H1 (cell line): ENCODE data around the gene MMP1. TPM values are rescaled to one million over a fixed set of nuclear protein-coding genes. Genes with fewer than 3 reads are reported as not detected.

ENCODE experiments used
- CTCF ChIA-PET: fragments of 300-600 bp; sonication (Branson Sonifier 250); formaldehyde crosslinking; loops from one replicate; lab custom pipeline; 2021; ENCODE audit not compliant: partially characterized antibody; lab: Charles Lee
- POLR2A ChIA-PET: fragments of 300-600 bp; sonication (Branson Sonifier 250); formaldehyde crosslinking; loops from one replicate; lab custom pipeline; 2021; ENCODE audit warnings: inconsistent platforms; ENCODE audit not compliant: partially characterized antibody; lab: Charles Lee
- DNase-seq, 2 experiments: peaks; one replicate each; pipeline versions ENCODE4 v3.0.0 to v3.0.0-alpha.2; 2010 to 2022; ENCODE audit warnings: low spot score in 2 of 2, low read depth in 1 of 2, mixed read lengths in 1 of 2
- FAIRE-seq: peaks from 2 replicates; lab custom pipeline; 2011; peaks lifted over from hg19 to GRCh38; lab: Jason Lieb, UNC
- H2AFZ ChIP-seq: 2 replicates; pipeline ENCODE4 v1.8.1; 2012; ENCODE audit warnings: low read length, inconsistent platforms
- H2AK5ac ChIP-seq: 2 replicates; pipeline ENCODE4 v1.6.1; 2013; ENCODE audit warnings: low read depth, low read length
- H2BK120ac ChIP-seq: replicated peaks from 2 replicates; pipeline ENCODE3; 2013; ENCODE audit warnings: low read depth, low read length, inconsistent platforms
- H2BK12ac ChIP-seq: 2 replicates; pipeline ENCODE4 v1.6.1; 2013; ENCODE audit warnings: low read depth, low read length
- H2BK15ac ChIP-seq: 2 replicates; pipeline ENCODE4 v1.6.1; 2013; ENCODE audit warnings: low read length
- H2BK20ac ChIP-seq: 2 replicates; pipeline ENCODE4 v1.6.1; 2013; ENCODE audit warnings: low read length
- H2BK5ac ChIP-seq: 2 replicates; pipeline ENCODE4 v1.6.1; 2013; ENCODE audit warnings: low read depth, low read length
- H3K14ac ChIP-seq: 2 replicates; pipeline ENCODE4 v1.6.1; 2013; ENCODE audit warnings: inconsistent platforms; ENCODE audit not compliant: insufficient read length
- H3K18ac ChIP-seq: 2 replicates; pipeline ENCODE4 v1.6.1; 2013; ENCODE audit warnings: low read length; ENCODE audit errors: extremely low read depth
- H3K23ac ChIP-seq: 2 replicates; pipeline ENCODE4 v1.6.1; 2013; ENCODE audit warnings: inconsistent platforms; ENCODE audit not compliant: insufficient read length
- H3K23me2 ChIP-seq: 2 replicates; pipeline ENCODE4 v1.6.1; 2013; ENCODE audit warnings: low read depth, low read length
- H3K27ac ChIP-seq: 2 replicates; pipeline ENCODE4 v1.6.1; 2011; ENCODE audit warnings: low read depth, low read length, inconsistent platforms
- H3K27me3 ChIP-seq, 4 experiments: replicated peaks in 1 of 4; 1 replicate in 1 of 4; 2 replicates in 3 of 4; pipeline versions ENCODE4 v1.6.1 to v1.8.1; 2011 to 2013; ENCODE audit warnings: low read length in 3 of 4, mild to moderate bottlenecking in 3 of 4, inconsistent platforms in 2 of 4, mixed read lengths in 2 of 4, moderate library complexity in 1 of 4; ENCODE audit not compliant: control insufficient read depth in 3 of 4, insufficient read depth in 3 of 4; ENCODE audit errors: extremely low read depth in 1 of 4
- H3K36me3 ChIP-seq, 4 experiments: 2 replicates each; pipeline versions ENCODE4 v1.6.1 to v1.8.1; 2011 to 2013; ENCODE audit warnings: mild to moderate bottlenecking in 4 of 4, low read length in 3 of 4, moderate library complexity in 2 of 4, control low read depth in 1 of 4, inconsistent platforms in 1 of 4; ENCODE audit not compliant: insufficient read depth in 4 of 4, control insufficient read depth in 2 of 4
- H3K4ac ChIP-seq: replicated peaks from 2 replicates; pipeline ENCODE3; 2013; ENCODE audit warnings: low read length, low read depth, mixed read lengths, inconsistent platforms; ENCODE audit not compliant: insufficient read length
- H3K4me1 ChIP-seq, 4 experiments: replicated peaks in 1 of 4; 1 replicate in 1 of 4; 2 replicates in 3 of 4; pipeline versions ENCODE4 v1.6.1 to v1.8.1; 2011 to 2013; ENCODE audit warnings: low read length in 3 of 4, inconsistent platforms in 2 of 4, mixed read lengths in 1 of 4; ENCODE audit not compliant: insufficient read depth in 4 of 4, control insufficient read depth in 3 of 4
- H3K4me2 ChIP-seq, 2 experiments: 2 replicates each; pipeline versions ENCODE4 v1.6.1 to v1.8.1; 2011 to 2013; ENCODE audit warnings: low read depth in 2 of 2, low read length in 2 of 2, control low read depth in 1 of 2, inconsistent platforms in 1 of 2, mild to moderate bottlenecking in 1 of 2; ENCODE audit not compliant: insufficient read depth in 1 of 2
- H3K4me3 ChIP-seq, 4 experiments: fragments of 200-600, 300-600 bp in 1 of 4; sonication (generic), shearing (Covaris generic), sonication (Bioruptor Twin) in 1 of 4; 2 replicates each; pipeline versions ENCODE4 v1.5.1 to v1.8.1; 2011 to 2016; ENCODE audit warnings: low read length in 4 of 4, low read depth in 3 of 4, control low read depth in 2 of 4, inconsistent platforms in 2 of 4, mild to moderate bottlenecking in 2 of 4, mixed read lengths in 1 of 4, moderate library complexity in 1 of 4; ENCODE audit not compliant: insufficient read depth in 2 of 4; ENCODE audit errors: extremely low read depth in 1 of 4
- H3K56ac ChIP-seq: replicated peaks from 2 replicates; pipeline ENCODE3; 2013; ENCODE audit warnings: low read depth, mild to moderate bottlenecking, mixed read lengths, low read length, inconsistent platforms; ENCODE audit not compliant: insufficient read length
- H3K79me1 ChIP-seq: 2 replicates; pipeline ENCODE4 v1.6.1; 2013; ENCODE audit warnings: low read depth, low read length, control low read depth
- H3K79me2 ChIP-seq, 2 experiments: 2 replicates each; pipeline versions ENCODE4 v1.6.1 to v1.8.1; 2012 to 2013; ENCODE audit warnings: low read length in 2 of 2, mild to moderate bottlenecking in 2 of 2, inconsistent platforms in 1 of 2; ENCODE audit not compliant: insufficient read depth in 2 of 2, control insufficient read depth in 1 of 2
- H3K9ac ChIP-seq, 4 experiments: replicated peaks in 1 of 4; 1 replicate in 1 of 4; 2 replicates in 3 of 4; pipeline versions ENCODE4 v1.6.1 to v1.8.1; 2011 to 2013; ENCODE audit warnings: low read depth in 3 of 4, low read length in 3 of 4, control low read depth in 2 of 4, mild to moderate bottlenecking in 2 of 4, moderate library complexity in 2 of 4, inconsistent platforms in 1 of 4; ENCODE audit errors: extremely low read depth in 1 of 4
- H3K9me3 ChIP-seq, 2 experiments: 2 replicates each; pipeline versions ENCODE4 v1.6.1 to v1.8.1; 2012 to 2013; ENCODE audit warnings: mild to moderate bottlenecking in 2 of 2, moderate library complexity in 2 of 2, control low read depth in 1 of 2, inconsistent platforms in 1 of 2, low read depth in 1 of 2, low read length in 1 of 2, mixed read lengths in 1 of 2; ENCODE audit not compliant: insufficient read depth in 2 of 2
- H4K20me1 ChIP-seq, 2 experiments: replicated peaks in 1 of 2; 2 replicates each; pipeline versions ENCODE3 to v1.8.1; 2011 to 2013; ENCODE audit warnings: inconsistent platforms in 2 of 2, low read length in 2 of 2, mild to moderate bottlenecking in 1 of 2; ENCODE audit not compliant: insufficient read depth in 2 of 2, control insufficient read depth in 1 of 2
- H4K5ac ChIP-seq: 2 replicates; pipeline ENCODE4 v1.6.1; 2013; ENCODE audit warnings: low read length, low read depth, mixed read lengths, inconsistent platforms; ENCODE audit not compliant: insufficient read length
- H4K8ac ChIP-seq: 2 replicates; pipeline ENCODE4 v1.8.0; 2013; ENCODE audit warnings: mild to moderate bottlenecking, moderate library complexity, low read length, inconsistent platforms; ENCODE audit not compliant: insufficient read depth; ENCODE audit errors: extremely low read depth
- H4K91ac ChIP-seq: replicated peaks from 2 replicates; pipeline ENCODE3; 2013; ENCODE audit warnings: low read length, mixed read lengths, inconsistent platforms; ENCODE audit not compliant: insufficient read length
- FOSL1 ChIP-seq: IDR thresholded peaks from 2 replicates; pipeline ENCODE4 v1.6.1; 2011; ENCODE audit warnings: mild to moderate bottlenecking, low read depth, low read length, moderate library complexity; ENCODE audit not compliant: insufficient read depth
- GABPA ChIP-seq: IDR thresholded peaks from 2 replicates; pipeline ENCODE4 v1.6.1; 2011; ENCODE audit warnings: mild to moderate bottlenecking, low read length, moderate library complexity, borderline replicate concordance; ENCODE audit not compliant: insufficient read depth
- JUN ChIP-seq: IDR thresholded peaks from 2 replicates; pipeline ENCODE4 v1.6.1; 2011; ENCODE audit warnings: low read depth, mild to moderate bottlenecking, improper control_type of control experiment, low read length
- JUND ChIP-seq: IDR thresholded peaks from 2 replicates; pipeline ENCODE4 v1.6.1; 2011; ENCODE audit warnings: mild to moderate bottlenecking, improper control_type of control experiment, low read length
- KDM1A ChIP-seq: fragments of 200-600, 300-600 bp; sonication (generic); IDR thresholded peaks from 2 replicates; pipeline ENCODE4 v1.7.1; 2016; ENCODE audit warnings: mild to moderate bottlenecking, low read length, borderline replicate concordance
- NRF1 ChIP-seq: IDR thresholded peaks from 2 replicates; pipeline ENCODE4 v1.6.1; 2011; ENCODE audit warnings: mild to moderate bottlenecking, low read depth, low read length, improper control_type of control experiment
- SIX5 ChIP-seq: IDR thresholded peaks from 2 replicates; pipeline ENCODE4 v1.6.1; 2011; ENCODE audit warnings: mild to moderate bottlenecking, low read depth, low read length
- TAF1 ChIP-seq: IDR thresholded peaks from 2 replicates; pipeline ENCODE4 v1.6.1; 2011; ENCODE audit warnings: mild to moderate bottlenecking, low read depth, low read length
- WGBS, 2 experiments: shearing (Covaris generic) in 1 of 2; methylation state at CpG; one replicate each; pipeline versions ENCODE4 v1.1.6 to v1.1.7; 2013 to 2015; ENCODE audit warnings: low lambda C conversion rate in 2 of 2, mixed read lengths in 2 of 2, inconsistent platforms in 1 of 2, low coverage in 1 of 2, missing lambda C conversion rate in 1 of 2; ENCODE audit not compliant: insufficient replicate concordance in 2 of 2, insufficient coverage in 1 of 2, insufficient read length in 1 of 2; ENCODE audit errors: extremely low coverage in 1 of 2, missing lambda C conversion rate in 1 of 2; 5-methylcytosine and 5-hydroxymethylcytosine counted together
- polyA plus RNA-seq, 7 experiments: library from polyadenylated mRNA; depleted of rRNA in 3 of 7; stranded (reverse) in 5 of 7; unstranded in 2 of 7; fragments of >200 nt in 5 of 7; fragments of 200-250 nt in 2 of 7; gene quantifications; 1 replicate in 5 of 7; 2 replicates in 1 of 7; 4 replicates in 1 of 7; pipeline versions ENCODE4 v1.2.1 to v1.2.3, GENCODE V29; 2011 to 2013; ENCODE audit warnings: missing spikeins in 2 of 7, mixed read lengths in 2 of 7
- total RNA-seq: library from RNA; stranded (reverse); fragmentation: NEBNext Ultra II Directional; extraction: Animal tissue kit (Norgen Biotek cat#: 25700); gene quantifications from 2 replicates; pipeline ENCODE4 v1.2.1, GENCODE V29; 2021

MMP1 gene
- total and polyA plus RNA-seq, 2 of the 8 experiments (the other 6 are each of a cell fraction or from before 2014, with no cell fraction given) = not detected

GRCh38 chr11:102824556-102824955 lies 26.6 kb upstream of the MMP1 start:
- CTCF ChIA-PET = interaction anchor here (0.6 to 1.1 kb wide), 2 partner anchors 14 to 69 kb away, joined by 3 to 5 read pairs; no protein-coding TSS in a partner anchor
- no peak overlapping the region for H3K23ac ChIP-seq
- 85% methylated on average over 1 of the region's 1 CpG; no CpG with 5 or more reads in 1 of the 2 experiments for WGBS, 2 experiments
- TF ChIP-seq FOSL1 = no peak
- no peak for TF ChIP-seq JUND
- TF ChIP-seq NRF1 = no peak
- TF ChIP-seq TAF1 = no peak
- no peak for TF ChIP-seq SIX5
- TF ChIP-seq KDM1A = no peak
- no peak for TF ChIP-seq GABPA
- TF ChIP-seq JUN = no peak

More at GRCh38 chr11:102824556-102824955, 26.6 kb upstream of the MMP1 start:
- no peak overlapping the region for H4K8ac ChIP-seq
- H3K79me1 ChIP-seq = no peaks in the 10 kb centered on the region
- DNase-seq = no peak
- peaks cover 4 to 6% of the 10 kb centered on the region in 2 experiments; a peak in 1 of 4 replicates for H3K9me3 ChIP-seq
- H3K4me2 ChIP-seq = no peak overlapping the region
- no peak overlapping the region for H3K27ac ChIP-seq
- H3K56ac ChIP-seq = no peak overlapping the region
- no peaks in the 10 kb centered on the region for H4K20me1 ChIP-seq
- no peak overlapping the region for H4K91ac ChIP-seq
- no peak overlapping the region for H2BK15ac ChIP-seq
- no peak overlapping the region for H2AFZ ChIP-seq
- no peak overlapping the region for H3K14ac ChIP-seq
- no peaks in the 10 kb centered on the region for H3K36me3 ChIP-seq
- no peak overlapping the region for H4K5ac ChIP-seq
- H3K9ac ChIP-seq = no peak overlapping the region
- H2BK12ac ChIP-seq = no peak overlapping the region
- H2BK20ac ChIP-seq = no peak overlapping the region
- H2BK5ac ChIP-seq = no peak overlapping the region
- no peak overlapping the region for H2AK5ac ChIP-seq
- no peak overlapping the region for H3K18ac ChIP-seq
- no peaks in the 10 kb centered on the region for H3K79me2 ChIP-seq
- POLR2A ChIA-PET = no interaction called here
- no peak for FAIRE-seq
- H3K4ac ChIP-seq = no peak overlapping the region
- H3K27me3 ChIP-seq = no peaks in the 10 kb centered on the region
- H3K4me3 ChIP-seq = no peak overlapping the region
- no peaks in the 10 kb centered on the region for H3K4me1 ChIP-seq
- no peaks in the 10 kb centered on the region for H3K23me2 ChIP-seq
- H2BK120ac ChIP-seq = no peak overlapping the region
